Activated B cell treated with CpG ODN at 0.5 μM for 24 hours (primary cell): ENCODE measurements around the gene CELA2B. TPM values are rescaled to one million over a fixed set of nuclear protein-coding genes. Genes with fewer than 3 reads are reported as not detected.
"Not testable (repeated sequence)": the region's sequence is repeated elsewhere in the genome, so short reads cannot be mapped to it uniquely, and the experiment has no call there.

Experiments used
- ATAC-seq: fragments of 200-7000 bp; cut with Tn5 transposase; one replicate; pipeline ENCODE4 v1.10.0; 2021; ENCODE audit warnings: low read depth, mild to moderate bottlenecking, moderate library complexity
- CTCF ChIA-PET: fragments of 350-600 bp; sonication (Branson Sonifier 250); formaldehyde crosslinking; loops from one replicate; lab custom pipeline; 2021; ENCODE audit warnings: antibody characterized with exemption; lab: Charles Lee
- POLR2A ChIA-PET: fragments of 350-600 bp; sonication (Branson Sonifier 250); formaldehyde crosslinking; loops from one replicate; lab custom pipeline; 2021; ENCODE audit warnings: antibody characterized with exemption; lab: Charles Lee
- DNase-seq: peaks from one replicate; pipeline ENCODE4 v3.0.0; 2022
- H3K27ac Mint-ChIP-seq: one replicate; pipeline ENCODE4 v1.8.0; 2020; ENCODE audit warnings: mixed read lengths
- H3K27me3 Mint-ChIP-seq: one replicate; pipeline ENCODE4 v1.8.0; 2021; ENCODE audit warnings: mixed read lengths
- H3K36me3 Mint-ChIP-seq: one replicate; pipeline ENCODE4 v1.8.0; 2021; ENCODE audit warnings: low read depth, mixed read lengths
- H3K4me1 Mint-ChIP-seq: one replicate; pipeline ENCODE4 v1.8.0; 2021; ENCODE audit warnings: mixed read lengths
- H3K4me3 Mint-ChIP-seq: one replicate; pipeline ENCODE4 v1.8.0; 2020; ENCODE audit warnings: mild to moderate bottlenecking, mixed read lengths
- H3K9me3 Mint-ChIP-seq: one replicate; pipeline ENCODE4 v1.8.0; 2020; ENCODE audit warnings: mixed read lengths
- intact Hi-C: fragments of 100-400 bp; cut with micrococcal nuclease; formaldehyde crosslinking; loops from one replicate; pipeline ENCODE4 v1.15.1; 2024
- total RNA-seq: library from RNA; stranded (reverse); gene quantifications from 2 replicates; pipeline ENCODE4 v1.2.3, GENCODE V29; 2022
- TF ChIP-seq, protein P1 (sequence below): fragments of 200-600 bp; IDR thresholded peaks from one replicate; pipeline ENCODE4 v1.8.0; 2022; ENCODE audit warnings: antibody characterized with exemption, mild to moderate bottlenecking

CELA2B gene
- total RNA-seq, 1 donor from 2014 or later: not detected

DNA sequence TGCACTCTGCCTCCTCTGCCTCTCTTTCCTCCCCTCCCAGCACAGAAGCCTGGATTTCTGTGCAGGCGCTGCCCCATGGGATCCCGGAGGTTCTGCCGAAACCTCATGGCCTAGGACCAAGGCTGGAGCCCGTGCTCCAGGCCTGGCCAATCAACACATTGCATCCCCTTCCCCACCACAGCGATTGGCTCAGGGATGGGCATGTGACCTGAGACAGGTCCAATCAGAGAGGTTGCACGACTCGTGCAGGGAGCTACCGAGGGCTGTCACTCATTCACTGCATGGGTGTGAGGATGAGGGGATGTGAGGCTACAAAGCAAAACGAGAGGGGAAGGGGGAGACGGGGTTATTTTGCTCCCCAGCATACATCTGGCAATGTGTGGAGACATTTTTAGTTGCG, 3.3 kb upstream of the CELA2B start:
- ATAC-seq (no peak), DNase-seq (no peak)
- CTCF ChIA-PET: no interaction called here
- POLR2A ChIA-PET: no interaction called here
- peaks cover 8% of the 10 kb centered on the region for H3K27me3 Mint-ChIP-seq
- H3K9me3 Mint-ChIP-seq: no peaks in the 10 kb centered on the region
- intact Hi-C loops: no loop called here
- TF ChIP-seq, protein P1, sequence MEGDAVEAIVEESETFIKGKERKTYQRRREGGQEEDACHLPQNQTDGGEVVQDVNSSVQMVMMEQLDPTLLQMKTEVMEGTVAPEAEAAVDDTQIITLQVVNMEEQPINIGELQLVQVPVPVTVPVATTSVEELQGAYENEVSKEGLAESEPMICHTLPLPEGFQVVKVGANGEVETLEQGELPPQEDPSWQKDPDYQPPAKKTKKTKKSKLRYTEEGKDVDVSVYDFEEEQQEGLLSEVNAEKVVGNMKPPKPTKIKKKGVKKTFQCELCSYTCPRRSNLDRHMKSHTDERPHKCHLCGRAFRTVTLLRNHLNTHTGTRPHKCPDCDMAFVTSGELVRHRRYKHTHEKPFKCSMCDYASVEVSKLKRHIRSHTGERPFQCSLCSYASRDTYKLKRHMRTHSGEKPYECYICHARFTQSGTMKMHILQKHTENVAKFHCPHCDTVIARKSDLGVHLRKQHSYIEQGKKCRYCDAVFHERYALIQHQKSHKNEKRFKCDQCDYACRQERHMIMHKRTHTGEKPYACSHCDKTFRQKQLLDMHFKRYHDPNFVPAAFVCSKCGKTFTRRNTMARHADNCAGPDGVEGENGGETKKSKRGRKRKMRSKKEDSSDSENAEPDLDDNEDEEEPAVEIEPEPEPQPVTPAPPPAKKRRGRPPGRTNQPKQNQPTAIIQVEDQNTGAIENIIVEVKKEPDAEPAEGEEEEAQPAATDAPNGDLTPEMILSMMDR: no peak
- no peaks in the 10 kb centered on the region for H3K4me1 Mint-ChIP-seq
- no peak overlapping the region for H3K27ac Mint-ChIP-seq
- H3K4me3 Mint-ChIP-seq: no peak overlapping the region
- H3K36me3 Mint-ChIP-seq: no peaks in the 10 kb centered on the region

DNA sequence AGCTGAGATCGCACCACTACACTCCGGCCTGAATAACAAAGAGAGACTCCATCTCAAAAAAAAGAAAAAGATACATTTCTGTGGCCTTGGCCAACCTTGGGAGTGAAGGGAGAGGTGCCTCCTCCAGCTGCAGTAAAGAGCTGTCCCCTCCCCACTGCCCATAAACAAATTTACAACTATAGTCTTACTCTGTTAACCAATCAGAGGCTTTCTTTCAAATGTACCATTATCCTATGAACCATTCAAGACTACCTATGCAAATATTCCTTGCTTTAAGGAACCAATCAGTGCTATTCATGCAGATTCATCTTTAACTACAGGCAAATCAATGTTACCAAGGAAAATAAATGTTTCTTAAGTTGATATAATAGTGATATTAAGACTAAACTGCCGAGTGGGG, 1.0 kb downstream of the CELA2B start:
- ChIA-PET CTCF (no interaction called here), POLR2A (no interaction called here)
- Mint-ChIP-seq H3K4me1 (no peaks in the 10 kb centered on the region), H3K36me3 (no peaks in the 10 kb centered on the region), H3K27ac (no peak overlapping the region), H3K4me3 (no peak overlapping the region), H3K9me3 (no peaks in the 10 kb centered on the region), H3K27me3 (no peaks in the 10 kb centered on the region)
- intact Hi-C loops: no loop called here
- no peak for DNase-seq
- ATAC-seq: no peak
- TF ChIP-seq, protein P1: no peak

DNA sequence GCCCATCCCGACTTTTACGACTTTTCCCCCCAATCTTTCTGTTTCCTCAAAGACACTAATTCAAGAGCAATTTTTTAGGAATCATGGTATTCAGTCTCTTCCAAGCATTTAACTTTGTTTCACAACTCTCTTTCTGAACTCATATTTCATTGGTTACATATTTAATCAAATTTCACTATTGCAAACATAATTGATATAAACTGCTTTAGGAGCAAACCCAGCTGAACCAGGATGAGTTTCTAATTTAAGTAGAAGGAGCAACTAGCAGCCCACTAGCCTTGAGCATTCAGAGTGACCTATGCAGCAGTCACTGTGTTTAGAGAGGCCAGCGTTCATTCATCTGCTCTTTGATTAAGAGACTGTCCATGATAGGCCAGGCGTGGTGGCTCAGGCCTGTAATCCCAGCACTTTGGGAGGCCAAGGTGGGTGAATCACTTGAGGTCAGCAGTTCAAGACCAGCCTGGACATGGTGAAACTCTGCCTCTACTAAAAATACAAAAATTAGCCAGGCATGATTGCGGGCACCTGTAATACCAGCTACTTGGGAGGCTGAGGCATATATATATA, 1.8 kb downstream of the CELA2B start:
- CTCF ChIA-PET: no interaction called here
- H3K27me3 Mint-ChIP-seq: no peaks in the 10 kb centered on the region
- POLR2A ChIA-PET: no interaction called here
- DNase-seq: no peak
- intact Hi-C loops: no loop called here
- no peaks in the 10 kb centered on the region for H3K36me3 Mint-ChIP-seq
- no peaks in the 10 kb centered on the region for H3K9me3 Mint-ChIP-seq
- no peaks in the 10 kb centered on the region for H3K4me1 Mint-ChIP-seq
- no peak overlapping the region for H3K4me3 Mint-ChIP-seq
- TF ChIP-seq, protein P1: no peak
- H3K27ac Mint-ChIP-seq: no peak overlapping the region
- ATAC-seq: no peak

DNA sequence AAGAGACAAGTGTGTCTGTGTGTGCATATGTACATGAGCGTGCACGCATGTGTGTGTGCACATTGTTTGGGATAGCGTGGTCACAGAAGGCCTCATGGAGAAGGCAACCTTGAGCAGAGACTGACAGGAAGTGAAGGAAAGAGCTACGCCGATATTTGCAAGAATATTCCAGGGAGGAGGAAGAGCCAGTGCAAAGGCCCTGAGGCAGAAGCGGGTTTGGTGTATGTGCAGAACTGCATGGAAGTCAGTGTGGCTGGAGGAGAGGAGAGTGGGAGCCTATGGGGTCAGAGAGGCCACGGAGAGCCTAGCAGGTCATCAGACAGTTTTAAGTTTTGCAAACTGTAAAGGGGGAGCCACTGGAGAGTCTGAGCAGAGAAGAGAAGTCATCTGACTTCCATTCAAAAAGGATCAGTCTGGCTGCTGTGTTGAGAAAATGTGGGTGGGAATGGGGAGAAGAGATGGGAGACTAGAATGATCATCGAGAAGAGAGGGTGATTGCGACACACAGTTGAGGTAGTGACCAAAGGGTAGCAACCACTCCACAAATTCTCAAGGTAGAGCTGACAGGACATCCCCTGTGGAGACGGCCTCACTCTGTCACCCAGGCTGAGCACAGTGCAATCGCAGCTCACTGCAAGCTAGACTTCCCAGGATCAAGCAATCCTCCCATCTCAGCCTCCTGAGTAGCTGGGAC, 3.9 kb downstream of the CELA2B start:
- H3K27ac Mint-ChIP-seq: no peak overlapping the region
- ChIA-PET CTCF (no interaction called here), POLR2A (no interaction called here)
- H3K9me3 Mint-ChIP-seq: no peaks in the 10 kb centered on the region
- H3K4me3 Mint-ChIP-seq: no peak overlapping the region
- TF ChIP-seq, protein P1: no peak
- no peaks in the 10 kb centered on the region for H3K4me1 Mint-ChIP-seq
- no peaks in the 10 kb centered on the region for H3K27me3 Mint-ChIP-seq
- ATAC-seq (no peak), DNase-seq (no peak)
- intact Hi-C loops: no loop called here
- no peaks in the 10 kb centered on the region for H3K36me3 Mint-ChIP-seq

DNA sequence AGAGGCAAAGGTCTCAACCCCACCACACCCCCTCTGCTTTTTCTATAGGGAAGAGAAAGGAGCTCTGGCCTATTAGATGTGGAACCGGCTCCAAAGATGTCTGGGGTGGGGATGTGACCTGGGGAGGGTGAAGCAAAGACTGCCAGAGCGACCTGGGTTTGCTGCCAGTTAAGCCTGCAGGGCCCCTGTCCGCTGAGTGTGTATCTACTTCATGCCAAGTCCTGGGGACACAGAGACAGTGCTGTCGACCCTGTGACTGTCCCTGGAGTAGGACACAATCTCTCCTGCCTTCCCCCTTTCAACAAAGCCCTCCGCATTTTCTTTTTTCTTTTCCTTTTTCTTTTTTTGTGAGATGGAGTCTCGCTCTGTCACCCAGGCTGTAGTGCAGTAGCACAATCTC, 6.6 kb downstream of the CELA2B start:
- H3K27ac Mint-ChIP-seq, DNase-seq, intact Hi-C loops, POLR2A ChIA-PET, H3K4me3 Mint-ChIP-seq, H3K9me3 Mint-ChIP-seq, ATAC-seq, H3K4me1 Mint-ChIP-seq, CTCF ChIA-PET, H3K27me3 Mint-ChIP-seq: not testable (repeated sequence)
- peaks cover 19% of the 10 kb centered on the region for H3K36me3 Mint-ChIP-seq

DNA sequence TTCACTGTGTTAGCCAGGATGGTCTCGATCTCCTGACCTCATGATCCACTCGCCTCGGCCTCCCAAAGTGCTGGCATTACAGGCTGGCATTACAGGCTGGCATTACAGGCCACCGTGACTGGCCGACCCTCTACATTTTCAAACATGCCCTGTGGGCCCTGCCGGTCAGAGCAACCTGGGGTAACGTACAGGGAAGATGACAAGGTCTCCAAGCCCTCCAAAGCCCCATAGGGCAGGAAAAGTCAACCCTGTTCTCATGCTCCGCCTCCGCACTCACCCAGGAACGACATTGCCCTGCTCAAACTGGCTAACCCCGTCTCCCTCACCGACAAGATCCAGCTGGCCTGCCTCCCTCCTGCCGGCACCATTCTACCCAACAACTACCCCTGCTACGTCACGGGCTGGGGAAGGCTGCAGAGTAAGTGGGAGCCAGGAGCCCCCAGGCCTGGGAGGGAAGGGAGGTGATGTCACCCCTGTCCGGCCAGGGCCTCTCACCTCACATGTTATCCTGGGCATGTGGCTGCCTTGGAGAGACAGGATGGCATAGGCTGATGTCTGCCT, 7.2 kb downstream of the CELA2B start:
- H3K27me3 Mint-ChIP-seq, CTCF ChIA-PET, H3K4me1 Mint-ChIP-seq, H3K4me3 Mint-ChIP-seq, POLR2A ChIA-PET, DNase-seq, H3K27ac Mint-ChIP-seq, H3K9me3 Mint-ChIP-seq, intact Hi-C loops, ATAC-seq: not testable (repeated sequence)
- peaks cover 20% of the 10 kb centered on the region for H3K36me3 Mint-ChIP-seq
